IPS-NIHi7 (cell line): Measurements from ENCODE around the gene PMEL.
"Not testable (repeated sequence)": the region's sequence is repeated elsewhere in the genome, so short reads cannot be mapped to it uniquely, and the experiment has no call there.

Experiments
- DNase-seq: peaks from one replicate; pipeline ENCODE4 v3.0.0; 2012; ENCODE audit warnings: mixed read lengths; ENCODE audit errors: extremely low spot score

PMEL gene

GRCh38 chr12:55965941-55966407 lies at the start of gene PMEL:
Gene PMEL, minus strand, starts transcription at chr12:55966042. Its CDS starts 31 bp downstream, at chr12:55966011.
- peak; percentile 52 for DNase-seq

- DNase-seq: no peak
These were observed 48.4 kb upstream of the PMEL start for GRCh38 chr12:56014205-56014604.

GRCh38 chr12:56013482-56013881 lies 47.6 kb upstream of the PMEL start:
- no peak for DNase-seq

- DNase-seq: no peak
These were observed 45.8 kb upstream of the PMEL start for GRCh38 chr12:56011509-56012090.

- DNase-seq: no peak
These were observed 44.3 kb upstream of the PMEL start for GRCh38 chr12:56010111-56010570.

GRCh38 chr12:56007564-56008559 lies 42.0 kb upstream of the PMEL start:
- peak; percentile 95 for DNase-seq

- no peak for DNase-seq
These were observed 38.4 kb upstream of the PMEL start for GRCh38 chr12:56004211-56004610.

- not testable (repeated sequence) for DNase-seq
These were observed 37.5 kb upstream of the PMEL start for GRCh38 chr12:56003376-56003775.

GRCh38 chr12:56001487-56002100 lies 35.8 kb upstream of the PMEL start:
- DNase-seq: no peak

GRCh38 chr12:55999999-56000540 lies 34.2 kb upstream of the PMEL start:
- DNase-seq: not testable (repeated sequence)

GRCh38 chr12:55999522-55999921 lies 33.7 kb upstream of the PMEL start:
- not testable (repeated sequence) for DNase-seq

- DNase-seq: peak; percentile 28
These were observed 31.7 kb upstream of the PMEL start for GRCh38 chr12:55997535-55997859.

GRCh38 chr12:55996715-55997534 lies 31.1 kb upstream of the PMEL start, which contains the start of gene SUOX:
Gene SUOX, plus strand, starts transcription at chr12:55997276. Its CDS starts 4,946 bp downstream, at chr12:56002222.
- DNase-seq: peak; percentile 100

- peak; percentile 35 for DNase-seq
These were observed 30.4 kb upstream of the PMEL start for GRCh38 chr12:55996201-55996714.

- DNase-seq: no peak
These were observed 29.5 kb upstream of the PMEL start for GRCh38 chr12:55995366-55995765.

GRCh38 chr12:55993230-55993853 lies 27.5 kb upstream of the PMEL start:
- DNase-seq: no peak

- no peak for DNase-seq
These were observed 25.3 kb upstream of the PMEL start for GRCh38 chr12:55991110-55991509.

GRCh38 chr12:55985976-55986375 lies 20.1 kb upstream of the PMEL start:
- not testable (repeated sequence) for DNase-seq

- DNase-seq: no peak
These were observed 19.5 kb upstream of the PMEL start for GRCh38 chr12:55985341-55985740.

- DNase-seq: no peak
These were observed 19.0 kb upstream of the PMEL start for GRCh38 chr12:55984861-55985260.
